NB4 (cell line): ENCODE data around the gene TLCD1.

Source experiments
- MYC ChIP-seq: IDR thresholded peaks from 2 replicates; pipeline ENCODE4 v1.6.1; 2011; ENCODE audit warnings: low read depth, low read length
- POLR2A ChIP-seq: IDR thresholded peaks from 2 replicates; pipeline ENCODE4 v1.6.1; 2011; ENCODE audit warnings: mild to moderate bottlenecking; ENCODE audit not compliant: insufficient read length; ENCODE audit errors: extremely low read depth
- TF ChIP-seq, protein P1 (sequence below): IDR thresholded peaks from one replicate; pipeline ENCODE4 v1.5.1; 2012; ENCODE audit warnings: low read depth, low read length
- TF ChIP-seq, protein P2 (sequence below): IDR thresholded peaks from 2 replicates; pipeline ENCODE4 v1.6.1; 2011; ENCODE audit warnings: low read depth, low read length

DNA sequence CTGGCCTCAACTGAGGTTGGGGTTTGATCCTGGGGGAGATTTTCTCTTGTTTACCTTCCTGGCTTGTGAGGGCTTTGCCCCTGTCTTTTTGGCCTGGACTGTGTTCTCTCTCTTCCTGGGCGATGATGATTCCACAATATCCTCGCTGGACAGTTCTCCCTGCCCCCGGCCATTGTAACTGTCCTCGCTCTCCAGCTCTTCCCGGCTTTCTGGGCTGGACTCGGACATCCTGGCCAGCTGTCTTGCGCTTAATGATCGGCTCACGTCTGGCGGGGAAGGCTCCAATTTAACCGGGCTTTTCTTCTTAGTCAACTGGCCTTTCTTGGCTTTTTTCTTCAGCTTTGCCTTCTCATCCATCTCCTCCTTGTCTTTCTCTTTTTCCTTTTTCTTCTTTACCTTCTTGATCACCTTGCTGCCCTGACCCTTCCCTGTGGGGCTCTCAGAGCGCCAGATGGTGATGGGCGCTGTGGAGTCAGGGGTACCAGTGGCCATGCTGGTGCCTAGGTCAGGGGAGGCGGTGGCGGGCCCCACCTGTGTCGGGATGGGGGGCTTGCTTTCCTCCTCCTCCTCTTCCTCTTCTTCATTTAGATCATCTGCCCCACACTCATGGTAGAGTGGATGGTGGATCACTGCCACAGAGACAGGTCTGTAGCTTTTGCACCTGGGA, 22.3 kb downstream of the TLCD1 start:
- TF ChIP-seq, protein P1, sequence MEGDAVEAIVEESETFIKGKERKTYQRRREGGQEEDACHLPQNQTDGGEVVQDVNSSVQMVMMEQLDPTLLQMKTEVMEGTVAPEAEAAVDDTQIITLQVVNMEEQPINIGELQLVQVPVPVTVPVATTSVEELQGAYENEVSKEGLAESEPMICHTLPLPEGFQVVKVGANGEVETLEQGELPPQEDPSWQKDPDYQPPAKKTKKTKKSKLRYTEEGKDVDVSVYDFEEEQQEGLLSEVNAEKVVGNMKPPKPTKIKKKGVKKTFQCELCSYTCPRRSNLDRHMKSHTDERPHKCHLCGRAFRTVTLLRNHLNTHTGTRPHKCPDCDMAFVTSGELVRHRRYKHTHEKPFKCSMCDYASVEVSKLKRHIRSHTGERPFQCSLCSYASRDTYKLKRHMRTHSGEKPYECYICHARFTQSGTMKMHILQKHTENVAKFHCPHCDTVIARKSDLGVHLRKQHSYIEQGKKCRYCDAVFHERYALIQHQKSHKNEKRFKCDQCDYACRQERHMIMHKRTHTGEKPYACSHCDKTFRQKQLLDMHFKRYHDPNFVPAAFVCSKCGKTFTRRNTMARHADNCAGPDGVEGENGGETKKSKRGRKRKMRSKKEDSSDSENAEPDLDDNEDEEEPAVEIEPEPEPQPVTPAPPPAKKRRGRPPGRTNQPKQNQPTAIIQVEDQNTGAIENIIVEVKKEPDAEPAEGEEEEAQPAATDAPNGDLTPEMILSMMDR, result no peak
- TF ChIP-seq POLR2A, result no peak
- TF ChIP-seq MYC, result no peak
- TF ChIP-seq, protein P2, sequence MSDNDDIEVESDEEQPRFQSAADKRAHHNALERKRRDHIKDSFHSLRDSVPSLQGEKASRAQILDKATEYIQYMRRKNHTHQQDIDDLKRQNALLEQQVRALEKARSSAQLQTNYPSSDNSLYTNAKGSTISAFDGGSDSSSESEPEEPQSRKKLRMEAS, result no peak
